IMR-90 (cell line): ENCODE results near the gene DERA. TPM values are rescaled to one million over a fixed set of nuclear protein-coding genes. Genes with fewer than 3 reads are reported as not detected.

Experiments used
- ATAC-seq: fragments of 200-7000 bp; cut with Tn5 transposase; 2 replicates; pipeline ENCODE4 v1.9.1; 2020; ENCODE audit warnings: low read depth, mild to moderate bottlenecking, moderate library complexity
- BruUV-seq: library from RNA; stranded (reverse); fragments of 400-500 nt; replicated peaks from 2 replicates; lab custom pipeline; 2021; lab: Mats Ljungman, UMichigan
- CTCF ChIA-PET: fragments of 300-600 bp; formaldehyde crosslinking; extraction: SDS; loops from one replicate; lab custom pipeline; 2021; ENCODE audit warnings: antibody characterized with exemption; lab: Yijun Ruan, JAX
- POLR2A ChIA-PET: fragments of 300-600 bp; sonication (Branson Sonifier 250); formaldehyde crosslinking; loops from one replicate; lab custom pipeline; 2022; ENCODE audit warnings: antibody characterized with exemption; ENCODE audit not compliant: unreplicated experiment; lab: Charles Lee
- DNase-seq: peaks from one replicate; pipeline ENCODE4 v3.0.0; 2013
- H2AFZ ChIP-seq: replicated peaks from 2 replicates; pipeline ENCODE3; 2013; ENCODE audit warnings: low read length, mild to moderate bottlenecking; ENCODE audit not compliant: poor library complexity
- H2AK5ac ChIP-seq: 2 replicates; pipeline ENCODE4 v1.6.1; 2013; ENCODE audit warnings: low read depth, low read length, inconsistent platforms
- H2AK9ac ChIP-seq: replicated peaks from 2 replicates; pipeline ENCODE3; 2013; ENCODE audit warnings: mild to moderate bottlenecking, low read depth, low read length, moderate library complexity; ENCODE audit not compliant: poor library complexity
- H2BK120ac ChIP-seq: 2 replicates; pipeline ENCODE4 v1.6.1; 2013; ENCODE audit warnings: low read depth, low read length, inconsistent platforms
- H2BK15ac ChIP-seq: 3 replicates; pipeline ENCODE4 v1.6.1; 2013; ENCODE audit warnings: low read depth, low read length, inconsistent platforms
- H2BK20ac ChIP-seq: 2 replicates; pipeline ENCODE4 v1.6.1; 2013; ENCODE audit warnings: low read depth, mild to moderate bottlenecking, inconsistent platforms, low read length, moderate library complexity
- H2BK5ac ChIP-seq: 2 replicates; pipeline ENCODE4 v1.6.1; 2013; ENCODE audit warnings: mild to moderate bottlenecking, low read depth, low read length, inconsistent platforms; ENCODE audit not compliant: poor library complexity, severe bottlenecking
- H3K14ac ChIP-seq: replicated peaks from 2 replicates; pipeline ENCODE4 v1.6.1; 2013; ENCODE audit warnings: low read depth, low read length, inconsistent platforms
- H3K18ac ChIP-seq: 2 replicates; pipeline ENCODE4 v1.6.1; 2013; ENCODE audit warnings: low read depth, low read length, control low read depth
- H3K23ac ChIP-seq: 2 replicates; pipeline ENCODE4 v1.6.1; 2013; ENCODE audit warnings: low read depth, low read length, inconsistent platforms
- H3K27ac ChIP-seq: 2 replicates; pipeline ENCODE4 v1.5.1; 2013; ENCODE audit warnings: mild to moderate bottlenecking, control low read depth, low read length; ENCODE audit not compliant: insufficient read depth
- H3K27me3 ChIP-seq: 2 replicates; pipeline ENCODE4 v1.6.1; 2013; ENCODE audit warnings: low read length; ENCODE audit not compliant: control insufficient read depth, insufficient read depth
- H3K36me3 ChIP-seq: 2 replicates; pipeline ENCODE4 v1.6.1; 2013; ENCODE audit warnings: low read length, mixed read lengths; ENCODE audit not compliant: control insufficient read depth, insufficient read depth
- H3K4ac ChIP-seq: 2 replicates; pipeline ENCODE4 v1.6.1; 2013; ENCODE audit warnings: low read depth, low read length, inconsistent platforms
- H3K4me1 ChIP-seq: 2 replicates; pipeline ENCODE4 v1.6.1; 2013; ENCODE audit warnings: low read length, mixed read lengths; ENCODE audit not compliant: control insufficient read depth, insufficient read depth
- H3K4me2 ChIP-seq: 2 replicates; pipeline ENCODE4 v1.6.1; 2013; ENCODE audit warnings: low read depth, mild to moderate bottlenecking, control low read depth, low read length, moderate library complexity
- H3K4me3 ChIP-seq: 2 replicates; pipeline ENCODE4 v1.5.1; 2013; ENCODE audit warnings: low read depth, mild to moderate bottlenecking, control low read depth, low read length, moderate library complexity; ENCODE audit not compliant: insufficient read depth
- H3K56ac ChIP-seq: 2 replicates; pipeline ENCODE4 v1.6.1; 2013; ENCODE audit warnings: low read length, inconsistent platforms; ENCODE audit not compliant: insufficient read depth; ENCODE audit errors: extremely low read depth
- H3K79me1 ChIP-seq, 2 experiments: 2 replicates each; pipeline ENCODE4 v1.6.1; 2013; ENCODE audit warnings: low read length in 2 of 2, inconsistent platforms in 1 of 2, low read depth in 1 of 2
- H3K9ac ChIP-seq: 2 replicates; pipeline ENCODE4 v1.6.1; 2013; ENCODE audit warnings: low read depth, low read length, control low read depth
- H3K9me1 ChIP-seq: 2 replicates; pipeline ENCODE4 v1.6.1; 2013; ENCODE audit warnings: low read length, inconsistent platforms; ENCODE audit not compliant: insufficient read depth
- H3K9me3 ChIP-seq: 2 replicates; pipeline ENCODE4 v1.6.1; 2013; ENCODE audit warnings: low read length; ENCODE audit not compliant: control insufficient read depth, insufficient read depth
- H4K20me1 ChIP-seq: 2 replicates; pipeline ENCODE4 v1.6.1; 2013; ENCODE audit warnings: low read length, inconsistent platforms; ENCODE audit not compliant: insufficient read depth
- H4K5ac ChIP-seq: 2 replicates; pipeline ENCODE4 v1.6.1; 2013; ENCODE audit warnings: mild to moderate bottlenecking, low read depth, low read length, control low read depth
- H4K8ac ChIP-seq, 2 experiments: 2 replicates each; pipeline ENCODE4 v1.6.1; 2013; ENCODE audit warnings: low read depth in 2 of 2, low read length in 2 of 2, control low read depth in 1 of 2, inconsistent platforms in 1 of 2
- H4K91ac ChIP-seq: 2 replicates; pipeline ENCODE4 v1.6.1; 2013; ENCODE audit warnings: low read depth, low read length, inconsistent platforms; ENCODE audit not compliant: insufficient read depth
- BHLHE40 ChIP-seq: fragments of 150-350 bp; IDR thresholded peaks from 2 replicates; pipeline ENCODE4 v1.6.1; 2016; ENCODE audit warnings: mild to moderate bottlenecking, low read depth, low read length
- CEBPB ChIP-seq: IDR thresholded peaks from 2 replicates; pipeline ENCODE4 v1.6.1; 2012; ENCODE audit warnings: low read depth, low read length, improper control_type of control experiment
- CHD1 ChIP-seq: IDR thresholded peaks from 2 replicates; pipeline ENCODE4 v1.6.1; 2012; ENCODE audit warnings: low read depth, low read length, improper control_type of control experiment
- CTCF ChIP-seq: conservative IDR thresholded peaks from 2 replicates; pipeline ENCODE4 v1.5.1; 2012; ENCODE audit warnings: mild to moderate bottlenecking, low read depth, low read length, improper control_type of control experiment
- ELK1 ChIP-seq: fragments of 150-350 bp; IDR thresholded peaks from 2 replicates; pipeline ENCODE4 v1.6.1; 2016; ENCODE audit warnings: low read depth, mild to moderate bottlenecking, low read length, moderate library complexity, borderline replicate concordance
- FOS ChIP-seq: fragments of 150-350 bp; IDR thresholded peaks from 2 replicates; pipeline ENCODE4 v1.6.1; 2016; ENCODE audit warnings: low read depth, low read length
- MAFK ChIP-seq: IDR thresholded peaks from 2 replicates; pipeline ENCODE4 v1.6.1; 2012; ENCODE audit warnings: low read depth, low read length, improper control_type of control experiment
- MAZ ChIP-seq: IDR thresholded peaks from 2 replicates; pipeline ENCODE4 v1.6.1; 2012; ENCODE audit warnings: low read depth, mild to moderate bottlenecking, low read length, improper control_type of control experiment, moderate library complexity, borderline replicate concordance
- MXI1 ChIP-seq: IDR thresholded peaks from 2 replicates; pipeline ENCODE4 v1.6.1; 2012; ENCODE audit warnings: low read depth, mild to moderate bottlenecking, low read length, moderate library complexity, borderline replicate concordance
- NFE2L2 ChIP-seq: fragments of 150-350 bp; IDR thresholded peaks from 2 replicates; pipeline ENCODE4 v1.6.1; 2016; ENCODE audit warnings: low read depth, mild to moderate bottlenecking, low read length
- POLR2A ChIP-seq: IDR thresholded peaks from 2 replicates; pipeline ENCODE4 v1.6.1; 2012; ENCODE audit warnings: mild to moderate bottlenecking, low read depth, low read length
- RAD21 ChIP-seq: IDR thresholded peaks from 2 replicates; pipeline ENCODE4 v1.6.1; 2012; ENCODE audit warnings: low read length, improper control_type of control experiment
- RCOR1 ChIP-seq: IDR thresholded peaks from 2 replicates; pipeline ENCODE4 v1.6.1; 2012; ENCODE audit warnings: mild to moderate bottlenecking, low read length, improper control_type of control experiment; ENCODE audit not compliant: insufficient replicate concordance
- RFX5 ChIP-seq: IDR thresholded peaks from 2 replicates; pipeline ENCODE4 v1.8.0; 2012; ENCODE audit warnings: low read depth, mild to moderate bottlenecking, low read length, moderate library complexity
- SMC3 ChIP-seq: fragments of 150-350 bp; IDR thresholded peaks from 2 replicates; pipeline ENCODE4 v1.6.1; 2016; ENCODE audit warnings: low read depth, mild to moderate bottlenecking, antibody characterized with exemption, low read length, moderate library complexity
- USF2 ChIP-seq: fragments of 150-350 bp; IDR thresholded peaks from 2 replicates; pipeline ENCODE4 v1.6.1; 2017; ENCODE audit warnings: mild to moderate bottlenecking, antibody characterized with exemption, low read length, low read depth
- WGBS, 2 experiments: methylation state at CpG; one replicate each; pipeline versions ENCODE4 v1.1.5 to v1.1.7; 2013; ENCODE audit warnings: missing lambda C conversion rate in 2 of 2; ENCODE audit not compliant: insufficient read length in 1 of 2; ENCODE audit errors: extremely low coverage in 2 of 2; 5-methylcytosine and 5-hydroxymethylcytosine counted together
- dilution Hi-C: fragments of 300-500 bp; cut with HindIII; formaldehyde crosslinking; loops from one replicate; pipeline ENCODE4 v1.14.3; 2018; ENCODE audit warnings: low sequenced_read_pairs; ENCODE audit not compliant: unreplicated experiment
- in situ Hi-C: fragments of 300-500 bp; cut with MboI; formaldehyde crosslinking; loops from 3 replicates; pipeline ENCODE4 v1.14.3; 2019; ENCODE audit warnings: low sequenced_read_pairs, inconsistent platforms, mixed read lengths
- intact Hi-C: fragments of 100-400 bp; cut with micrococcal nuclease; formaldehyde crosslinking; loops from 2 replicates; pipeline ENCODE4 v1.10.0; 2022
- polyA plus RNA-seq, 3 experiments: library from polyadenylated mRNA; depleted of rRNA; stranded (reverse); fragments of >200 nt; gene quantifications; 2 replicates each; pipeline ENCODE4 v1.2.3, GENCODE V29; 2012; ENCODE audit warnings: low replicate concordance in 1 of 3
- total RNA-seq: library from RNA; depleted of rRNA; stranded (reverse); fragments of >200 nt; gene quantifications from 2 replicates; pipeline ENCODE4 v1.2.3, GENCODE V29; 2012

DERA gene
- total and polyA plus RNA-seq, 2 of the 4 experiments (the other 2 are of a cell fraction) = 28.1 to 58.6 TPM

GRCh38 chr12:15956010-15956409 is 44.9 kb downstream of the DERA start:
- no TSS peak for BruUV-seq
- Histone ChIP-seq H4K8ac (no peak overlapping the region), H2BK5ac (no peak overlapping the region), H3K9me1 (0 out of 2 replicates have a peak, but pooled peaks cover 9% of the 10 kb centered on the region), H3K4ac (no peak overlapping the region), H2AFZ (no peak overlapping the region), H2AK9ac (no peak overlapping the region), H2AK5ac (no peak overlapping the region), H3K4me1 (no peaks in the 10 kb centered on the region), H3K4me2 (no peak overlapping the region), H3K27me3 (no peaks in the 10 kb centered on the region), H2BK120ac (no peak overlapping the region), H4K5ac (no peak overlapping the region), H4K20me1 (no peaks in the 10 kb centered on the region), H3K4me3 (no peak overlapping the region), H3K56ac (no peak overlapping the region), H3K23ac (no peak overlapping the region), H3K79me1 (peaks cover 22 to 24% of the 10 kb centered on the region in 2 experiments), H4K91ac (no peak overlapping the region), H3K36me3 (peaks cover 5% of the 10 kb centered on the region; the same call in 1 of the 2 replicates), H3K14ac (no peak overlapping the region), H2BK20ac (no peak overlapping the region), H3K18ac (no peak overlapping the region), H2BK15ac (no peak overlapping the region), H3K9me3 (no peaks in the 10 kb centered on the region), H3K9ac (no peak overlapping the region), H3K27ac (no peak overlapping the region)
- ChIA-PET POLR2A (interaction anchor here (1.2 kb wide), 1 partner anchor 27 kb away, joined by 3 read pairs; no protein-coding TSS in a partner anchor), CTCF (no interaction called here)
- intact Hi-C loops (no loop called here), in situ Hi-C loops (no loop called here), dilution Hi-C loops (no loop called here)
- no peak for TF ChIP-seq RAD21
- no peak for TF ChIP-seq RCOR1
- no peak for TF ChIP-seq USF2
- TF ChIP-seq MAZ = no peak
- no peak for TF ChIP-seq NFE2L2
- no peak for TF ChIP-seq BHLHE40
- TF ChIP-seq MAFK = no peak
- no peak for TF ChIP-seq ELK1
- no peak for TF ChIP-seq MXI1
- no peak for TF ChIP-seq POLR2A
- no peak for TF ChIP-seq CEBPB
- no peak for TF ChIP-seq CTCF
- TF ChIP-seq SMC3 = no peak
- TF ChIP-seq FOS = no peak
- TF ChIP-seq CHD1 = no peak
- no peak for TF ChIP-seq RFX5
- ATAC-seq (no peak), DNase-seq (no peak)
- WGBS, 2 experiments = no CpG with 5 or more reads among the region's 1 CpG
